ENCODE data around the gene TAF11L8.
"Not testable (repeated sequence)": the region's sequence is repeated elsewhere in the genome, so short reads cannot be mapped to it uniquely, and the experiment has no call there.

TAF11L8 gene

GRCh38 chr5:17620627-17621026, 29.9 kb upstream of the TAF11L8 start:
- Histone ChIP-seq H3K79me2 (ENCODE audit: low read length) (no peaks in the 10 kb centered on the region), H3K9ac (ENCODE audit: low read length) (no peak overlapping the region), H3K4me1 (ENCODE audit: low read length) (no peaks in the 10 kb centered on the region), H3K9me3 (replicated peaks; ENCODE audit: insufficient read depth, low read length) (no peaks in the 10 kb centered on the region), H4K20me1 (ENCODE audit: insufficient read depth, low read length) (no peaks in the 10 kb centered on the region), H3K9me2 (replicated peaks; ENCODE audit: insufficient read depth, low read length) (no peaks in the 10 kb centered on the region), H3F3A (ENCODE audit: insufficient read depth, low read length) (no peaks in the 10 kb centered on the region), H3K4me2 (ENCODE audit: low read depth, low read length) (no peak overlapping the region), H3K27me3 (replicated peaks; ENCODE audit: insufficient read depth, low read length) (no peaks in the 10 kb centered on the region), H3K4me3 (ENCODE audit: low read length) (no peak overlapping the region), H2AFZ (ENCODE audit: low read length) (no peak overlapping the region), H3K27ac (ENCODE audit: low read length) (no peak overlapping the region), H3K36me3 (replicated peaks; ENCODE audit: insufficient read depth, low read length) (no peaks in the 10 kb centered on the region)
- DNase-seq: no peak
- no peak for TF ChIP-seq EZH2 (optimal IDR thresholded peaks at IDR 0.05; ENCODE audit: low read depth, low read length)
- TF ChIP-seq EZH2phosphoT487 (IDR thresholded peaks at IDR 0.05; ENCODE audit: low read length): no peak
- 0 out of 2 replicates have a peak, but pooled peaks have one; percentile 9 for TF ChIP-seq CTCF (IDR thresholded peaks at IDR 0.05; ENCODE audit: low read length)

GRCh38 chr5:17619354-17619753, 28.6 kb upstream of the TAF11L8 start:
- no peaks in the 10 kb centered on the region for H3K9me2 ChIP-seq (replicated peaks; ENCODE audit: insufficient read depth, low read length)
- H2AFZ ChIP-seq (ENCODE audit: low read length): no peak overlapping the region
- no peaks in the 10 kb centered on the region for H3K9me3 ChIP-seq (replicated peaks; ENCODE audit: insufficient read depth, low read length)
- H4K20me1 ChIP-seq (ENCODE audit: insufficient read depth, low read length): no peaks in the 10 kb centered on the region
- TF ChIP-seq CTCF (IDR thresholded peaks at IDR 0.05; ENCODE audit: low read length) (no peak), EZH2 (optimal IDR thresholded peaks at IDR 0.05; ENCODE audit: low read depth, low read length) (no peak), EZH2phosphoT487 (IDR thresholded peaks at IDR 0.05; ENCODE audit: low read length) (no peak)
- H3F3A ChIP-seq (ENCODE audit: insufficient read depth, low read length): no peaks in the 10 kb centered on the region
- no peak for DNase-seq
- H3K27me3 ChIP-seq (replicated peaks; ENCODE audit: insufficient read depth, low read length): no peaks in the 10 kb centered on the region
- no peaks in the 10 kb centered on the region for H3K36me3 ChIP-seq (replicated peaks; ENCODE audit: insufficient read depth, low read length)
- no peak overlapping the region for H3K4me2 ChIP-seq (ENCODE audit: low read depth, low read length)
- H3K27ac ChIP-seq (ENCODE audit: low read length): no peak overlapping the region
- no peaks in the 10 kb centered on the region for H3K4me1 ChIP-seq (ENCODE audit: low read length)
- no peak overlapping the region for H3K4me3 ChIP-seq (ENCODE audit: low read length)
- no peaks in the 10 kb centered on the region for H3K79me2 ChIP-seq (ENCODE audit: low read length)
- no peak overlapping the region for H3K9ac ChIP-seq (ENCODE audit: low read length)

GRCh38 chr5:17614872-17615605, 24.3 kb upstream of the TAF11L8 start:
- Histone ChIP-seq H3F3A (ENCODE audit: insufficient read depth, low read length) (no peaks in the 10 kb centered on the region), H3K4me1 (ENCODE audit: low read length) (no peaks in the 10 kb centered on the region), H3K27ac (ENCODE audit: low read length) (no peak overlapping the region), H3K9ac (ENCODE audit: low read length) (no peak overlapping the region), H3K36me3 (replicated peaks; ENCODE audit: insufficient read depth, low read length) (no peaks in the 10 kb centered on the region), H3K79me2 (ENCODE audit: low read length) (no peaks in the 10 kb centered on the region), H3K27me3 (replicated peaks; ENCODE audit: insufficient read depth, low read length) (no peaks in the 10 kb centered on the region), H3K9me3 (replicated peaks; ENCODE audit: insufficient read depth, low read length) (no peaks in the 10 kb centered on the region), H4K20me1 (ENCODE audit: insufficient read depth, low read length) (no peaks in the 10 kb centered on the region), H3K4me2 (ENCODE audit: low read depth, low read length) (no peak overlapping the region), H3K9me2 (replicated peaks; ENCODE audit: insufficient read depth, low read length) (no peaks in the 10 kb centered on the region), H3K4me3 (ENCODE audit: low read length) (no peak overlapping the region), H2AFZ (ENCODE audit: low read length) (no peak overlapping the region)
- DNase-seq: no peak
- TF ChIP-seq EZH2 (optimal IDR thresholded peaks at IDR 0.05; ENCODE audit: low read depth, low read length) (no peak), CTCF (IDR thresholded peaks at IDR 0.05; ENCODE audit: low read length) (no peak), EZH2phosphoT487 (IDR thresholded peaks at IDR 0.05; ENCODE audit: low read length) (no peak)

- not testable (repeated sequence) for H4K20me1 ChIP-seq (ENCODE audit: insufficient read depth, low read length); H3K79me2 ChIP-seq (ENCODE audit: low read length); H3K4me3 ChIP-seq (ENCODE audit: low read length); H3K27me3 ChIP-seq (replicated peaks; ENCODE audit: insufficient read depth, low read length); H3K36me3 ChIP-seq (replicated peaks; ENCODE audit: insufficient read depth, low read length); H3K4me1 ChIP-seq (ENCODE audit: low read length); H2AFZ ChIP-seq (ENCODE audit: low read length); DNase-seq; H3K27ac ChIP-seq (ENCODE audit: low read length); H3K4me2 ChIP-seq (ENCODE audit: low read depth, low read length); H3F3A ChIP-seq (ENCODE audit: insufficient read depth, low read length); H3K9ac ChIP-seq (ENCODE audit: low read length); H3K9me2 ChIP-seq (replicated peaks; ENCODE audit: insufficient read depth, low read length); H3K9me3 ChIP-seq (replicated peaks; ENCODE audit: insufficient read depth, low read length)
These were observed 19.3 kb upstream of the TAF11L8 start, which contains the start of gene TAF11L12 for GRCh38 chr5:17610092-17610491. Gene TAF11L12, plus strand, starts transcription at chr5:17610392.

GRCh38 chr5:17607461-17607860, 16.7 kb upstream of the TAF11L8 start:
- not testable (repeated sequence) for H3K36me3 ChIP-seq (replicated peaks; ENCODE audit: insufficient read depth, low read length); H3K27ac ChIP-seq (ENCODE audit: low read length); H4K20me1 ChIP-seq (ENCODE audit: insufficient read depth, low read length); H3K4me2 ChIP-seq (ENCODE audit: low read depth, low read length); H3K9me2 ChIP-seq (replicated peaks; ENCODE audit: insufficient read depth, low read length); H3K9me3 ChIP-seq (replicated peaks; ENCODE audit: insufficient read depth, low read length); H2AFZ ChIP-seq (ENCODE audit: low read length); DNase-seq; H3K27me3 ChIP-seq (replicated peaks; ENCODE audit: insufficient read depth, low read length); H3K4me3 ChIP-seq (ENCODE audit: low read length); H3K4me1 ChIP-seq (ENCODE audit: low read length); H3K79me2 ChIP-seq (ENCODE audit: low read length); H3F3A ChIP-seq (ENCODE audit: insufficient read depth, low read length); H3K9ac ChIP-seq (ENCODE audit: low read length)
